ENCODE data around the gene HBG2. TPM values are rescaled to one million over a fixed set of nuclear protein-coding genes. Genes with fewer than 3 reads are reported as not detected.

The HBG2 gene
- total RNA-seq, 2 experiments from 2014 or later: not detected

DNA sequence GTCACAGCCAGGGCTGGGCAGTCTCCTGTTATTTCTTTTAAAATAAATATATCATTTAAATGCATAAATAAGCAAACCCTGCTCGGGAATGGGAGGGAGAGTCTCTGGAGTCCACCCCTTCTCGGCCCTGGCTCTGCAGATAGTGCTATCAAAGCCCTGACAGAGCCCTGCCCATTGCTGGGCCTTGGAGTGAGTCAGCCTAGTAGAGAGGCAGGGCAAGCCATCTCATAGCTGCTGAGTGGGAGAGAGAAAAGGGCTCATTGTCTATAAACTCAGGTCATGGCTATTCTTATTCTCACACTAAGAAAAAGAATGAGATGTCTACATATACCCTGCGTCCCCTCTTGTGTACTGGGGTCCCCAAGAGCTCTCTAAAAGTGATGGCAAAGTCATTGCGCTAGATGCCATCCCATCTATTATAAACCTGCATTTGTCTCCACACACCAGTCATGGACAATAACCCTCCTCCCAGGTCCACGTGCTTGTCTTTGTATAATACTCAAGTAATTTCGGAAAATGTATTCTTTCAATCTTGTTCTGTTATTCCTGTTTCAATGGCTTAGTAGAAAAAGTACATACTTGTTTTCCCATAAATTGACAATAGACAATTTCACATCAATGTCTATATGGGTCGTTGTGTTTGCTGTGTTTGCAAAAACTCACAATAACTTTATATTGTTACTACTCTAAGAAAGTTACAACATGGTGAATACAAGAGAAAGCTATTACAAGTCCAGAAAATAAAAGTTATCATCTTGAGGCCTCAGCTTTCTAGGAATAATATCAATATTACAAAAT, 33.7 kb upstream of the HBG2 start:
- Mint-ChIP-seq H3K36me3 (ENCODE audit: low read depth) (no peaks in the 10 kb centered on the region), H3K9me3 (no peaks in the 10 kb centered on the region), H3K4me3 (no peak overlapping the region), H3K27me3 (no peaks in the 10 kb centered on the region), H3K27ac (no peak overlapping the region), H3K4me1 (no peaks in the 10 kb centered on the region)
- ChIA-PET POLR2A (no interaction called here), CTCF (no interaction called here)
- DNase-seq: no peak

DNA sequence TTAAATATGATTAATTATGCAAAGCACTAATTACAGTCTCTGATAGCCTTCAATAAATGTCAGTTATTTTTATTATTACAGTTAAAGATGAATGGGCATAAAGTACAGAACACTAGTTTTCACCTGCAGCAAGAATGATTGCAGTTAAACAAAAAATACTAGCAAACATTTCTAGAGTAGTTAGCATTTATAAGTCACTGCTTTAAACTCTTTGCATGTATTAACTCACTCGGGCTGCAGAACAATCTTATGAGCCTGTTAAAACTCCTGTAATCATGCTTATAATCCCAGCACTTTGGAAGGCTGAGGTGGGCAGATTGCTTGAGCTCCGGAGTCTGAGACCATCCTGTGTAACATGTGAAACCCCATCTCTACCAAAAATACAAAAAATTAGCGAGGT, 32.3 kb upstream of the HBG2 start:
- H3K4me3 Mint-ChIP-seq: no peak overlapping the region
- POLR2A ChIA-PET: no interaction called here
- no peaks in the 10 kb centered on the region for H3K4me1 Mint-ChIP-seq
- CTCF ChIA-PET: no interaction called here
- H3K27ac Mint-ChIP-seq: no peak overlapping the region
- DNase-seq: no peak
- no peaks in the 10 kb centered on the region for H3K27me3 Mint-ChIP-seq
- H3K9me3 Mint-ChIP-seq: no peaks in the 10 kb centered on the region
- H3K36me3 Mint-ChIP-seq (ENCODE audit: low read depth): no peaks in the 10 kb centered on the region

DNA sequence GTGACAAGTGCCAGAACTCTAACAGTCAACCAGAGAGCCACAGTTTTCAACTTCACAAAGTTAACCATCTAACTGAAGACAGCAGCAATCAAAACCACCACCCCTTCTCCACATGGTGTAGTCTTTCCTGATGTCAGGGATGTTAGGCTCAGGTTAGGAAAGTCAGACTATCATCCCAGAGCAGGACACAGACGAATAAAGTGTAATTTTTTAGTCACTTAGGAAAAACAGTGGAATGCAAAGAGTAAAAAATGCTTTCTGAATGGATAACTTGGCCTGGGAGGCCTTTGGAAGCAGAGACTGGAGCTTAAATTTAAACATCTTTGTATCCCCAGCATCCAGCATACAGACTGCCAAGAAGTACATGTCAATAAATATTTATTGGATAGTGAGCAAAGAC, 31.8 kb upstream of the HBG2 start:
- CTCF ChIA-PET: no interaction called here
- H3K4me1 Mint-ChIP-seq: no peaks in the 10 kb centered on the region
- POLR2A ChIA-PET: no interaction called here
- H3K27ac Mint-ChIP-seq: no peak overlapping the region
- H3K4me3 Mint-ChIP-seq: no peak overlapping the region
- H3K27me3 Mint-ChIP-seq: no peaks in the 10 kb centered on the region
- no peak for DNase-seq
- no peaks in the 10 kb centered on the region for H3K9me3 Mint-ChIP-seq
- no peaks in the 10 kb centered on the region for H3K36me3 Mint-ChIP-seq (ENCODE audit: low read depth)

DNA sequence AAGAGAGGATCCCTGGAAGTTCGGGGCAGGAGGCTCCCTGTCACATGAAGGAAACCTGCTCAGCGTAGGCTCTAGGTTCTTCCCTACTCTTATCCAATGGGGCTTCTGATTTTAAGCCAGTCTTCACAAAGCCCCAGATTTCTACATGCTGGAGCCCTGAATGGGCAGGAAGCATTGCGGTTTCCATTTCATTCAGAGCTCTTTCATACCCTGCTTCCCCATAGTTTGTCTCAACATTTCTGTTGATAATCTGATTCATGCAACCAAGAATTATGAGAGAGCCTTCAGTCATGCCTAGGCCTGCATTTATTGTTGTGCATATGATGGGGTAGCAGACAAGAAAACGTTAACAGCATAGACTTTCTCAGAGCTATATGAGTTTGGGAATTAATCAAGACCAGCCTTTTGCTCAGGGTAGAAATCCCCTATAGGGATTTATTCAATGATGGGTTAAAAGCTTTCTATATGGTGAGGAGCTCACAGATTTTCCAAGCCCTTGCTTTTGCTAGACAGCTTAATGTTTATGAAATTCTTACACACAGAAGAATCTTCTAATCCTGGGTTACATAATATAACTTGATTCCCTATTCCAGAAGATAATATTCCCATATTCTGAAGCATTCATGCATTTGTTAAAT, 31.2 kb upstream of the HBG2 start:
- CTCF ChIA-PET: no interaction called here
- no peaks in the 10 kb centered on the region for H3K36me3 Mint-ChIP-seq (ENCODE audit: low read depth)

DNA sequence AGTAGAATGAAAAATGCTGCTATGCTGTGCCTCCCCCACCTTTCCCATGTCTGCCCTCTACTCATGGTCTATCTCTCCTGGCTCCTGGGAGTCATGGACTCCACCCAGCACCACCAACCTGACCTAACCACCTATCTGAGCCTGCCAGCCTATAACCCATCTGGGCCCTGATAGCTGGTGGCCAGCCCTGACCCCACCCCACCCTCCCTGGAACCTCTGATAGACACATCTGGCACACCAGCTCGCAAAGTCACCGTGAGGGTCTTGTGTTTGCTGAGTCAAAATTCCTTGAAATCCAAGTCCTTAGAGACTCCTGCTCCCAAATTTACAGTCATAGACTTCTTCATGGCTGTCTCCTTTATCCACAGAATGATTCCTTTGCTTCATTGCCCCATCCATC, 30.1 kb upstream of the HBG2 start:
- no peak for DNase-seq
- CTCF ChIA-PET: interaction anchor here (0.6 kb wide), 1 partner anchor 149 kb away, joined by 3 read pairs; no protein-coding TSS in a partner anchor
- Mint-ChIP-seq H3K27ac (no peak overlapping the region), H3K9me3 (no peaks in the 10 kb centered on the region), H3K36me3 (ENCODE audit: low read depth) (no peaks in the 10 kb centered on the region), H3K4me1 (peaks cover 4% of the 10 kb centered on the region), H3K4me3 (no peak overlapping the region), H3K27me3 (no peaks in the 10 kb centered on the region)
- POLR2A ChIA-PET: no interaction called here

More for the DNA sequence above, 31.2 kb upstream of the HBG2 start:
- POLR2A ChIA-PET: no interaction called here
- Mint-ChIP-seq H3K27ac (no peak overlapping the region), H3K27me3 (no peaks in the 10 kb centered on the region), H3K9me3 (no peaks in the 10 kb centered on the region), H3K4me3 (no peak overlapping the region), H3K4me1 (no peaks in the 10 kb centered on the region)
- DNase-seq: no peak

DNA sequence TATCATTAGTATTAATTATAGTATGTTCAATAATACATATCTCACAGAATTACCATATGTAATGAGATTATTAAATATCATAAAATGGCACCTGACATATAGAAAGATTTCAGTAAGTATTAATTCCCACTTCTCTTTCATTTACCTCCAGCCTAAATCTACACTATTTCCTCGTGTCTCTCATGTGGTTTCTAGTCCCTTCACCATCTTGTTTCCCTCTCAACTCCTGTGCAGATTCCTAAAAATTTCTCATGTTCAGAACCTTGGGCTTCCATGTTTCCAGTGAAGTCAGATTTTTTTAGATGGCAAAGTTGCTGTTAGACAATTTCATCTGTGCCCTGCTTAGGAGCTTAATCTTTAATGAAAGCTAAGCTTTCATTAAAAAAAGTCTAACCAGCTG, 29.3 kb upstream of the HBG2 start:
- H3K27ac Mint-ChIP-seq: no peak overlapping the region
- DNase-seq: no peak
- CTCF ChIA-PET: interaction anchor here (0.6 kb wide), 1 partner anchor 150 kb away, joined by 3 read pairs; no protein-coding TSS in a partner anchor
- no peaks in the 10 kb centered on the region for H3K27me3 Mint-ChIP-seq
- POLR2A ChIA-PET: no interaction called here
- peaks cover 4% of the 10 kb centered on the region for H3K4me1 Mint-ChIP-seq
- H3K4me3 Mint-ChIP-seq: no peak overlapping the region
- no peaks in the 10 kb centered on the region for H3K9me3 Mint-ChIP-seq
- H3K36me3 Mint-ChIP-seq (ENCODE audit: low read depth): no peaks in the 10 kb centered on the region

DNA sequence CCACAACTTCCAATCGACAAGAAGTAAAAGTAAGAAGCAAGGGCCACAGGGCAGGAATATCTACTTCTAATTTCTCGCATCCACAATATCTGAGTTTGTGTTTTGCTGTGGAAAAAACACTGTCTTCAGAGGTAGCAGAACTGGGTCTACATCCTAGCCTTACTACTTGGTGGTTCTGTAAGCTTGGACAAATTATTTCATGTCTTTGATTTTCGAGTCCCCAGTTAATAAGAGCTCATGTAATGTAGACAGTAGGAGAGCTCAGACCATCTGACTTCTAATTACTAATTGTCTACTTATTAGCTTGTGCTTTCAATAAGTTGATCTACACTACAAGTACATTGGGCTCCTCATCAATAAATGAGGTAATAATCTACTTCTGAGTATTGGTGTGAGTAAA, 28.5 kb upstream of the HBG2 start:
- H3K4me1 Mint-ChIP-seq: peaks cover 4% of the 10 kb centered on the region
- no peaks in the 10 kb centered on the region for H3K9me3 Mint-ChIP-seq
- no peaks in the 10 kb centered on the region for H3K36me3 Mint-ChIP-seq (ENCODE audit: low read depth)
- H3K27me3 Mint-ChIP-seq: no peaks in the 10 kb centered on the region
- DNase-seq: no peak
- H3K27ac Mint-ChIP-seq: no peak overlapping the region
- POLR2A ChIA-PET: no interaction called here
- CTCF ChIA-PET: no interaction called here
- no peak overlapping the region for H3K4me3 Mint-ChIP-seq

DNA sequence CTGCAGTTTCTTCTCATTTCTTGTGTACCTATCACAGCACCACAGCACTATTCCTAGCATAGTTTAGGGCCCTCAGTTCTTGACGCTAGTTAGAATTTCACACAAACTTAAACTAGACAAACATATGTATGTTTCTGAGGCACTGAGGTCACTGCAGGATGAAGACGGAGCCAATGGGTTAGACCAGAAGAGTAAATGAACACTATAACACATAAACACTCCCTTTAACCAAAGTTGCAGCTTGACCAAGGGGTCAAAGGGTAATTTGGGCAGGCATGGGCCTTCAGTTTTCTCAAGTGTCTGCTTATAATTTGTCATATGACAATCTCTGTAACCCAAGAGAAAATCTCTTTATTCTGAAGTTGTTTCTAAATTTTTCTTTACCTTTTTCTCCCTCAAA, 28.0 kb upstream of the HBG2 start:
- no peaks in the 10 kb centered on the region for H3K36me3 Mint-ChIP-seq (ENCODE audit: low read depth)
- H3K27ac Mint-ChIP-seq: no peak overlapping the region
- peaks cover 4% of the 10 kb centered on the region for H3K4me1 Mint-ChIP-seq
- no peaks in the 10 kb centered on the region for H3K9me3 Mint-ChIP-seq
- no peaks in the 10 kb centered on the region for H3K27me3 Mint-ChIP-seq
- ChIA-PET CTCF (no interaction called here), POLR2A (no interaction called here)
- no peak overlapping the region for H3K4me3 Mint-ChIP-seq
- DNase-seq: no peak

DNA sequence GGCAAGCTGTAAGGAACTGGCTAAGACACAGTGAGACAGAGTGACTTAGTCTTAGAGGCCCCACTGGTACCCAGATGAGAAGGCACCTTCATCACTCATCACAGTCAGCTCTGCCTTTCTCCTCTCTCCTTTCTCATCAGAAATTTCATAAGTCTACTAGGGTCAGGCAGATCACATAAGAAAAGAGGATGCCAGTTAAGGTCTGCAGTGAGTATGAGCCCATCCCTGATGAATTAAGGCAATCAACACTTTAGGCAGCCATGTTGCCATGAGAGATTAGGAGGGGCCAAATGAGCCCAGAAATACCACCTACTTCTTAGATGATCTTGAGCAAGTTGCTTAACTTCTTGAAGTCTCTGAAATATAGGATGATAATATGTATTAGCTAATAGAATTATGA, 27.0 kb upstream of the HBG2 start:
- Mint-ChIP-seq H3K36me3 (ENCODE audit: low read depth) (no peaks in the 10 kb centered on the region), H3K4me3 (no peak overlapping the region), H3K27me3 (no peaks in the 10 kb centered on the region), H3K27ac (no peak overlapping the region), H3K4me1 (peaks cover 4% of the 10 kb centered on the region), H3K9me3 (no peaks in the 10 kb centered on the region)
- ChIA-PET POLR2A (no interaction called here), CTCF (no interaction called here)
- no peak for DNase-seq

DNA sequence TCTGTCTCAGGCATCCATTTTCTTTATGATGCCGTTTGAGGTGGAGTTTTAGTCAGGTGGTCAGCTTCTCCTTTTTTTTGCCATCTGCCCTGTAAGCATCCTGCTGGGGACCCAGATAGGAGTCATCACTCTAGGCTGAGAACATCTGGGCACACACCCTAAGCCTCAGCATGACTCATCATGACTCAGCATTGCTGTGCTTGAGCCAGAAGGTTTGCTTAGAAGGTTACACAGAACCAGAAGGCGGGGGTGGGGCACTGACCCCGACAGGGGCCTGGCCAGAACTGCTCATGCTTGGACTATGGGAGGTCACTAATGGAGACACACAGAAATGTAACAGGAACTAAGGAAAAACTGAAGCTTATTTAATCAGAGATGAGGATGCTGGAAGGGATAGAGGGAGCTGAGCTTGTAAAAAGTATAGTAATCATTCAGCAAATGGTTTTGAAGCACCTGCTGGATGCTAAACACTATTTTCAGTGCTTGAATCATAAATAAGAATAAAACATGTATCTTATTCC, 26.1 kb upstream of the HBG2 start:
- peak; percentile 12 for DNase-seq
- H3K4me3 Mint-ChIP-seq: no peak overlapping the region
- H3K27ac Mint-ChIP-seq: no peak overlapping the region
- peaks cover 4% of the 10 kb centered on the region for H3K4me1 Mint-ChIP-seq
- ChIA-PET POLR2A (no interaction called here), CTCF (no interaction called here)
- H3K9me3 Mint-ChIP-seq: no peaks in the 10 kb centered on the region
- H3K36me3 Mint-ChIP-seq (ENCODE audit: low read depth): no peaks in the 10 kb centered on the region
- no peaks in the 10 kb centered on the region for H3K27me3 Mint-ChIP-seq

DNA sequence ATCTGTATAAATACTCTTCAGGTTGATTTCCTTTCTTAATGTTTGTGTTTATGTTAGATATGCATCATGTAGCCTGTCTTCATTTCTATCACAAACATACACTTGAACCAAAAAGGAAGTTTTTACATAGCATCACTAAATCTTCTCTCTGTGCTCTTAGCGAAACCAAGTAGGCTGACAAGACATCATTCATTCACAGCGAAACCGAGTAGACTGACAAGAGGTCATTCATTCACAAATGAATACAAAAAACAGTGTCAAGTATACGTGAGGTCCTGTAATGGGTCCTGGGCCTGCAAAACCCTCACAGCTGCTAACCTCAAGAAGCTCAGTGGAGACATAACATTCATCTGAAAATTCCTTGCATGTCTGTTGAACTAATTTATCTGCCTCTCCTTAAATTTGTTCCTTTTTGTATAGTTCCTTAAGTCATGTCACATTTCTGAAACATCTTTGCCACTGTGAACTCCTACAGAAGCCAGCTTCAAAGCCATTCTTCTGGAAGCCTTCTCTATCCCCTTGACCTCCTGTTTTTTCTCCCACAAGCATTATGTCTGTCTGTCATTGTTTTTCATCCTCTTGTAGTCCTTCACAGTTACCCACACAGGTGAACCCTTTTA, 25.0 kb upstream of the HBG2 start:
- peaks cover 4% of the 10 kb centered on the region for H3K4me1 Mint-ChIP-seq
- ChIA-PET CTCF (no interaction called here), POLR2A (no interaction called here)
- DNase-seq: no peak
- H3K27me3 Mint-ChIP-seq: no peaks in the 10 kb centered on the region
- no peak overlapping the region for H3K4me3 Mint-ChIP-seq
- no peaks in the 10 kb centered on the region for H3K36me3 Mint-ChIP-seq (ENCODE audit: low read depth)
- H3K27ac Mint-ChIP-seq: no peak overlapping the region
- no peaks in the 10 kb centered on the region for H3K9me3 Mint-ChIP-seq

DNA sequence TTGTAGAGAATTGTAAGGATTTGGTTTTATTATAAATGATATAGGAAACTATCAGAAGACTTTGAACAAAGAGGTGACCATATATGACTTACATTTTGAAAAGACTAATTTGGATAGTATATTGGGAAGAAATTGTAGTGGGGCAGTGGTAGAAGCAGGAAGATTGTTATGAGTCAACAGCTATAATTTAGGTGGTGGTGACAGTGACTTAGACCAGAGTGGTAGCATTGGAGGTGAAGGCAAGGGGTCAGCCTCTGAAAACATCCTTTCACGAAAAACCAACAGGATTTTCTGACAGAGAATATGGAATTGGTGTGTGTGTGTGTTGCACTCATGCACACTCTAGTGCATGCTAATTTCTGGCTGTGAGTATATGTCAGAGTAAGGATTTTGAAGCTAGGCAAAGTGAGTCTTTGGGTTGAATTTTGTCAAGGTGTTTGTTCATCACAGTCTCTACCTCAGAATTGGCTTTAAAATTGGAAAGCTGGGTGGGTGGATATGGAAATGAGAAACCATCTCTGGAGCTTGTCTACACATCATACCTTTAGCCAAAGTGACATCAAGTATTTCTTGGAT, 23.3 kb upstream of the HBG2 start:
- POLR2A ChIA-PET: no interaction called here
- H3K36me3 Mint-ChIP-seq (ENCODE audit: low read depth): no peaks in the 10 kb centered on the region
- CTCF ChIA-PET: interaction anchor here (0.5 kb wide), 1 partner anchor 81 kb away, joined by 4 read pairs; no protein-coding TSS in a partner anchor

DNA sequence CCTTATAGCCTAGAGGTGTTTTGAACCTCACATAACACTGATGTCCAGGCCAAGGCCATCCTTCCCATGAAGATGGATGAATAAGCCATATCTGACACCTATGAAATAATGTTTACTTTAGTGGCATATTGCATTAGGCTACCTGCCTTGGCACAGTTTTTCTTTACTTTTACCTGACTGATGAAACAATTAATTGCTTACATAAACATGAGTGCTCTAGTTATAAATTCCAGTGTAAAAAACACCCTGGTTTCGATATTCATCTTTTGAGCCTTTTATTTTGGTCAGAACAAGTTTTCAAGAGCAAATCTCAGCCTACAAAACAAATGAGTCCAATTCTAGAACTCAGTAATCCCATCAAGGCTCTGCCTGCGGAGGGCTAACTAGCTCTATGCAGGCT, 22.1 kb upstream of the HBG2 start:
- DNase-seq: no peak

More for the DNA sequence above, 23.3 kb upstream of the HBG2 start:
- Mint-ChIP-seq H3K27me3 (no peaks in the 10 kb centered on the region), H3K9me3 (no peaks in the 10 kb centered on the region), H3K4me1 (peaks cover 4% of the 10 kb centered on the region), H3K27ac (no peak overlapping the region), H3K4me3 (no peak overlapping the region)
- no peak for DNase-seq

More for the DNA sequence above, 22.1 kb upstream of the HBG2 start:
- Mint-ChIP-seq H3K4me3 (no peak overlapping the region), H3K36me3 (ENCODE audit: low read depth) (no peaks in the 10 kb centered on the region), H3K9me3 (no peaks in the 10 kb centered on the region), H3K27me3 (no peaks in the 10 kb centered on the region), H3K27ac (no peak overlapping the region), H3K4me1 (peaks cover 4% of the 10 kb centered on the region)
- ChIA-PET CTCF (no interaction called here), POLR2A (no interaction called here)
